Measurements from ENCODE around the gene RNF223. TPM values are rescaled to one million over a fixed set of nuclear protein-coding genes. Genes with fewer than 3 reads are reported as not detected.
"Not testable (repeated sequence)": the region's sequence is repeated elsewhere in the genome, so short reads cannot be mapped to it uniquely, and the experiment has no call there.

The RNF223 gene
- total and polyA plus RNA-seq, 2 experiments from 2014 or later: not detected

GRCh38 chr1:1110561-1110971, 36.5 kb upstream of the RNF223 start:
- no peak overlapping the region for H3K4me3 ChIP-seq
- H3F3A ChIP-seq (ENCODE audit: insufficient read depth): no peaks in the 10 kb centered on the region
- no peak overlapping the region for H3K4me2 ChIP-seq (ENCODE audit: unreplicated experiment)
- H3K9ac ChIP-seq: no peak overlapping the region
- no peaks in the 10 kb centered on the region for H4K20me1 ChIP-seq (ENCODE audit: insufficient read depth)
- no peaks in the 10 kb centered on the region for H3K27me3 ChIP-seq (replicated peaks; ENCODE audit: insufficient read depth)
- no peaks in the 10 kb centered on the region for H3K4me1 ChIP-seq (ENCODE audit: insufficient read depth)
- TF ChIP-seq EZH2 (IDR thresholded peaks at IDR 0.05; ENCODE audit: insufficient read depth, poor library complexity, severe bottlenecking) (no peak), EZH2phosphoT487 (IDR thresholded peaks at IDR 0.05; ENCODE audit: insufficient read depth, low read depth) (no peak)
- WGBS, 2 experiments (ENCODE audit: low coverage in 1 of 2, low lambda C conversion rate in 2 of 2, missing lambda C conversion rate in 2 of 2): 88 to 90% methylated on average over 29 of the region's 29 CpGs
- H3K36me3 ChIP-seq (ENCODE audit: low read depth): no peaks in the 10 kb centered on the region
- in situ Hi-C loops (cut with MboI): no loop called here
- H3K9me3 ChIP-seq (ENCODE audit: low read depth): no peaks in the 10 kb centered on the region
- DNase-seq: no peak
- H3K79me2 ChIP-seq (ENCODE audit: insufficient read depth): peaks cover 37% of the 10 kb centered on the region
- no peak overlapping the region for H3K27ac ChIP-seq
- H3K9me2 ChIP-seq (ENCODE audit: insufficient read depth): no peaks in the 10 kb centered on the region
- H2AFZ ChIP-seq: no peak overlapping the region

- Histone ChIP-seq H3F3A (ENCODE audit: insufficient read depth) (no peaks in the 10 kb centered on the region), H3K9ac (no peak overlapping the region), H3K27ac (no peak overlapping the region), H3K4me1 (ENCODE audit: insufficient read depth) (no peaks in the 10 kb centered on the region), H3K27me3 (replicated peaks; ENCODE audit: insufficient read depth) (no peaks in the 10 kb centered on the region), H3K9me3 (ENCODE audit: low read depth) (no peaks in the 10 kb centered on the region), H3K36me3 (ENCODE audit: low read depth) (no peaks in the 10 kb centered on the region), H3K9me2 (ENCODE audit: insufficient read depth) (no peaks in the 10 kb centered on the region), H2AFZ (no peak overlapping the region), H3K4me2 (ENCODE audit: unreplicated experiment) (no peak overlapping the region), H3K79me2 (ENCODE audit: insufficient read depth) (peaks cover 35% of the 10 kb centered on the region), H4K20me1 (ENCODE audit: insufficient read depth) (no peaks in the 10 kb centered on the region), H3K4me3 (no peak overlapping the region)
- 85 to 86% methylated on average over 14 of the region's 14 CpGs for WGBS, 2 experiments (ENCODE audit: low coverage in 1 of 2, low lambda C conversion rate in 2 of 2, missing lambda C conversion rate in 2 of 2)
- TF ChIP-seq EZH2 (IDR thresholded peaks at IDR 0.05; ENCODE audit: insufficient read depth, poor library complexity, severe bottlenecking) (no peak), EZH2phosphoT487 (IDR thresholded peaks at IDR 0.05; ENCODE audit: insufficient read depth, low read depth) (no peak)
- DNase-seq: no peak
- in situ Hi-C loops (cut with MboI): no loop called here
Observed at GRCh38 chr1:1109743-1110142, 35.6 kb upstream of the RNF223 start.

GRCh38 chr1:1106510-1107221, 32.6 kb upstream of the RNF223 start:
- H3F3A ChIP-seq (ENCODE audit: insufficient read depth): no peaks in the 10 kb centered on the region
- peaks cover 35% of the 10 kb centered on the region for H3K79me2 ChIP-seq (ENCODE audit: insufficient read depth)
- H3K36me3 ChIP-seq (ENCODE audit: low read depth): no peaks in the 10 kb centered on the region
- no peak overlapping the region for H3K4me2 ChIP-seq (ENCODE audit: unreplicated experiment)
- no peaks in the 10 kb centered on the region for H3K4me1 ChIP-seq (ENCODE audit: insufficient read depth)
- no peak for TF ChIP-seq EZH2 (IDR thresholded peaks at IDR 0.05; ENCODE audit: insufficient read depth, poor library complexity, severe bottlenecking)
- H3K4me3 ChIP-seq: no peak overlapping the region
- H4K20me1 ChIP-seq (ENCODE audit: insufficient read depth): no peaks in the 10 kb centered on the region
- no peaks in the 10 kb centered on the region for H3K27me3 ChIP-seq (replicated peaks; ENCODE audit: insufficient read depth)
- no peak for DNase-seq
- H3K9me3 ChIP-seq (ENCODE audit: low read depth): no peaks in the 10 kb centered on the region
- H2AFZ ChIP-seq: no peak overlapping the region
- 93% methylated on average over 17 to 24 of the region's 31 CpGs for WGBS, 2 experiments (ENCODE audit: low coverage in 1 of 2, low lambda C conversion rate in 2 of 2, missing lambda C conversion rate in 2 of 2)
- H3K9ac ChIP-seq: no peak overlapping the region
- H3K9me2 ChIP-seq (ENCODE audit: insufficient read depth): no peaks in the 10 kb centered on the region
- no peak overlapping the region for H3K27ac ChIP-seq
- in situ Hi-C loops (cut with MboI): no loop called here

GRCh38 chr1:1104152-1104551, 30.0 kb upstream of the RNF223 start:
- H3K36me3 ChIP-seq (ENCODE audit: low read depth); H3K9me3 ChIP-seq (ENCODE audit: low read depth); H3K27ac ChIP-seq; H2AFZ ChIP-seq; DNase-seq; H3K4me1 ChIP-seq (ENCODE audit: insufficient read depth); H3K4me2 ChIP-seq (ENCODE audit: unreplicated experiment); H3K9ac ChIP-seq; H3K4me3 ChIP-seq; in situ Hi-C loops (cut with MboI); H3K9me2 ChIP-seq (ENCODE audit: insufficient read depth); H4K20me1 ChIP-seq (ENCODE audit: insufficient read depth); H3K27me3 ChIP-seq (replicated peaks; ENCODE audit: insufficient read depth); H3F3A ChIP-seq (ENCODE audit: insufficient read depth): not testable (repeated sequence)
- peaks cover 17% of the 10 kb centered on the region; the same call in 1 of the 2 replicates for H3K79me2 ChIP-seq (ENCODE audit: insufficient read depth)
- WGBS, 2 experiments (ENCODE audit: low coverage in 1 of 2, low lambda C conversion rate in 2 of 2, missing lambda C conversion rate in 2 of 2): 89 to 92% methylated on average over 6 of the region's 6 CpGs

- H3K9me2 ChIP-seq (ENCODE audit: insufficient read depth): no peaks in the 10 kb centered on the region
- H3F3A ChIP-seq (ENCODE audit: insufficient read depth): no peaks in the 10 kb centered on the region
- in situ Hi-C loops (cut with MboI): no loop called here
- H3K9me3 ChIP-seq (ENCODE audit: low read depth): no peaks in the 10 kb centered on the region
- H3K9ac ChIP-seq: no peak overlapping the region
- WGBS, 2 experiments (ENCODE audit: low coverage in 1 of 2, low lambda C conversion rate in 2 of 2, missing lambda C conversion rate in 2 of 2): 92 to 93% methylated on average over 7 of the region's 7 CpGs
- no peak overlapping the region for H2AFZ ChIP-seq
- TF ChIP-seq EZH2 (IDR thresholded peaks at IDR 0.05; ENCODE audit: insufficient read depth, poor library complexity, severe bottlenecking) (no peak), EZH2phosphoT487 (IDR thresholded peaks at IDR 0.05; ENCODE audit: insufficient read depth, low read depth) (no peak)
- H3K27ac ChIP-seq: no peak overlapping the region
- no peak for DNase-seq
- no peak overlapping the region for H3K4me2 ChIP-seq (ENCODE audit: unreplicated experiment)
- no peaks in the 10 kb centered on the region for H3K4me1 ChIP-seq (ENCODE audit: insufficient read depth)
- H3K27me3 ChIP-seq (replicated peaks; ENCODE audit: insufficient read depth): no peaks in the 10 kb centered on the region
- no peak overlapping the region for H3K4me3 ChIP-seq
- no peaks in the 10 kb centered on the region for H4K20me1 ChIP-seq (ENCODE audit: insufficient read depth)
- peaks cover 6% of the 10 kb centered on the region; the same call in 1 of the 2 replicates for H3K79me2 ChIP-seq (ENCODE audit: insufficient read depth)
- H3K36me3 ChIP-seq (ENCODE audit: low read depth): no peaks in the 10 kb centered on the region
Observed at GRCh38 chr1:1101503-1101902, 27.4 kb upstream of the RNF223 start.
